GM18508 (cell line): Measurements from ENCODE around the gene LYZL4.

Source experiments
- ATAC-seq: cut with Tn5 transposase; IDR thresholded peaks from one replicate; pipeline ENCODE4 v1.9.1; 2021; ENCODE audit warnings: moderate number of reproducible peaks; ENCODE audit not compliant: insufficient read depth, unreplicated experiment

Gene LYZL4, protein sequence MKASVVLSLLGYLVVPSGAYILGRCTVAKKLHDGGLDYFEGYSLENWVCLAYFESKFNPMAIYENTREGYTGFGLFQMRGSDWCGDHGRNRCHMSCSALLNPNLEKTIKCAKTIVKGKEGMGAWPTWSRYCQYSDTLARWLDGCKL

DNA sequence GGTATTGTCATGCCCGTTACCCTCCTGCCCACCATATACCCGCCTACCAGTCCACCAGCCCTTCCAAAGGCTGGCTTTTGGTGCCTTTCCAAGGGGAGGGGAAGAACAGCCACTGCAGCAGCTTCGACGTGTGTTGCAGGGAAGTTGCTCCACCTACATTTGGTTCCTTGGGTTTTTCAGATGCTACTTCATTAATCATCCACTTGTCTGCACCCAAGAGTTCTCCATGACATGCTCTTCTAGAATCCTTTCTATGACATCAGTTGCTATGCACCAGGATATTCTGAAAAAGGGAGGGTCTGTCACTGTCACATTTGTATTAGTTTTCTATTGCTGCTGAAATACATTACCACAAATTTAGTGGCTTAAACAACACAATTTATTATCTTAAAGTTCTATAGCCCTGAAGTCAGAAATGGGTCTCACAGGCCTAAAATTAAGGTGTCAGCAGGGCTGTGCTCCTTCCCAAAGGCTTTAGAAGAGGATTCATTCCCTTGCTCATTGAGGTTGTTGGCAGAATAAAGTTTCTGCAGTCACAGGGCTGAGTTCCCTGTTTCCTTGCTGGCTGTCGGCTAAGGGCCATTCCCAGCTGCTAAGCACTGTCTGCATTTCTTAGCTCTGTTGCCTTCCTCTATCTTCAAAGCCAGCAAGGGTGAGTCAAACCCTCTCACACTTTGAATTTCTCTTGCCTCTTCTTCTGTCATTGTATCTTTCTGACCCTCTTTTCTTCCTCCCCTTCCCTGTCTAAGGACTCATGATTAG is at the start of gene LYZL4:
Gene LYZL4 (minus strand): TSS at position 241 of the 762 bp plus-strand sequence. CDS start 3,359 bp downstream, outside the sequence.
- ATAC-seq: no peak

DNA sequence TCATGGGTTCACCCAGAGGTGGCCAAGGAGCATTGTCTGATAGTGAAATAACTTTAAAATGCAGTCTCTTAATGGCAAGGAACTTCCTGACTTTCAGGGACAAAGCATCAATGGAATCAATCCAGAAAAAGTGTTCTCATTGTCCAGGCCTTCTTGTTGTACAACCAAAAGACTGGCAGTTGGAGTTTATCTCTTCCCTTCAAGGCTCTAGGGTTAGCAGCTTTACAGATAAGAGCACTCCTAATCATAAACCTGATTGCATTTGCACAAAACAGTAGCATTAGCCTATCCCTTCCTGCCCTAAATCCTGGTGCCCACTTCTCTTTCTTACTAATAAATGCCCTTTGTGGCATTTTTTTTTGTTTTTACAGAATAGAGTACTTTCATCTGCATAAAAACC is 48.7 kb upstream of the LYZL4 start:
- ATAC-seq: no peak

DNA sequence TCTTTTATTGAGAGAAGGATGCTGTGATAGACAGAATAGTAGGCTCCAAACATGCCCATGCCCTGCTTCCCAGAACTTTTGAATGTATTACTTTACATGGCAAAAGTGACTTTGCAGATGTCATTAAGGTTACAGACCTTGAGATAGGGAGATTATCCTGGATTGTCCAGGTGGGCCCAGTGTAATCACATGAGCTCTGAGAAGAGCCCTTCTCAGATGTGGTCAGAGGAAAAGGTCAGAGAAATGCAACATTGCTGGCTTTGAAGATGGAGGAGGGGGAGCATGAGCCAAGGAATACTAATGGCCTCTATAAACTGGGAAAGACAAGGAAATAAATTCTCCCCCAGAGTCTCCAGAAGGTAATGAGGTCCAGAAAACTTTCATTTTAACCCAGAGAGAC is 45.8 kb upstream of the LYZL4 start:
- ATAC-seq: no peak

DNA sequence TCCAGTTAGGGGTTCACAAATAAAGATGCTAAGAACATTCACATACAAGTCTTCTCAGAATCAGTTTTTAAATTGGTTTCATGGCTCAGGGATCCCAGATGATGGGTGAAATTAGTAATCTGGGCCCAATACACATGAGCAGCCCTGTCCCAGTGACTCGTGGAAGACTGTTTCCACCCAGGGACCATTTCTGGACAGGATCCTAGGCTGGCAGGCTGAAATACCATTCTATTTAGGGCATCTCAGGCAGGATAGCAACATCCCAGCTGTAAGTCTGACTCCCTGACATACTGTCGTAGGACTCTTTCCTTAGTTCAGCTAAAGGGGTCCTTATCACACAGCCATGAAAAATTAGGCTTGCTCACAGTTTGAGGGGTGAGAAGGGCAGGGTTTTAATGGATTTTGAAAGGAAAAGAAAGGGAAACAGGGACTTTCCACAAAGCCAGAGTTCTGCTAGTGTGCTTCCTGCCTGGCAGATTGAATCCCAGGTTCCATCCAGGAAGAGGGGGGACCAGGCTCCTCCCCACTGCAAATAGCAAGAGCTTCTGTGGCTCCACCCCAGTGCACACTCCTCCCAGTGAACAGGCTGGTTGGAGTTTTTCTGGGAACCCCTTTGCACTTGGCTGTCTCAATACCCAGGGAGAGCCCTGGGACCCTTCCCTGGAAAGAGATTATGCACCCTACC is 41.3 kb upstream of the LYZL4 start:
- ATAC-seq: no peak

DNA sequence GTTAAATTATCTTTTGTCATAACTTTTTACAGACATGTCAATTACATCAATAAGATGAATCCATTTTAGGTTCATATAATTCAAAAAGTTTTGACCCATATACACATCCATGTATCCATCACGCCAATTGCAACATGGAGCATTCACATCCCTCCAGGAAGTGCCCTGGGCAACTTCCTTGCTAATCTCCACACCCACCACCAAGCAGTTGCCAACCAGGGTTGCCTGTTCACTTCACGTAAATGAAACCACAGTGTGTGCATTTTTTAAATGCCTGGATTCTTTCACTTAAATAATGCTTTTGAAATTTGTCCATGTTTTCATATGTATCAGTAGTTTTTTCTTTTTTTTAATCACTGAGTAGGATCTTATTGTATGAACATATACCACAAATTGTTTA is 40.7 kb upstream of the LYZL4 start:
- no peak for ATAC-seq

DNA sequence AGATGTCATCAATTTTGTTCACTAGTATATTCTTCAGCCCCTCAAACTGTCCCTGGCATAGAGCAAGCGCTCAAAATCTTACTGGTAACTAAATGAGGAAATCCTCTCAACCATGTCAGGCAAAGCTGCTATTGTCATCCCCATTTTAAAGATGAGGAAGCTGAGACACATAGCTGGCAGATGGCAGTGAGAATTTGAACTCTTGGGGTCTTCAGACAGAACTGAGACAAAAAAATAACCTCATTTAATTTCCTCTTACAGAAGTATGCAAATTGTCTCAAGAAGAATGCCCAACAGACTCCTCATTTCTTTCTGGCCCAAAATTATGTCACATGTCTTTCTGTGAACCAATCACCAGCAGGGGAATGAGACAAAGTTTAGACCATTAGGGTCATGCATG is 40.2 kb upstream of the LYZL4 start:
- no peak for ATAC-seq

DNA sequence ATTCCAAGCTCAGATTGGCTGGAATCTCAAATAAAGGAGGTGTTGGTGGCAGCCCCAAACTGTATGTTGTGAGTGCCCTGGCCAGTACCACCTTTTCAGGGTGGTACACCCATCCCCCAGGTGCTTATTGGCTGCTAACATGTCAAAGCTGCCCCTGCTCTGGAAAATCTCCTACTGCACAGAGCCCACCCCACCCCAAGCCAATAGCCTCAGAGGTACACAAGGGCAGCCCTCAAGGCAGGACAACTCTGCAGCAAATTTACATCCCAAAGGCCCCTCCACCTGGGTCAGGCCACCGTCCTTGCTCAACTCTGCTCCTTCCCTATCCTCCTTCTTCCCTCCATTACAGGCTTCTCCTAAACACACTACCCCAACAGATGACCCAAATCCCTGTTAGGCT is 37.1 kb upstream of the LYZL4 start:
- no peak for ATAC-seq

DNA sequence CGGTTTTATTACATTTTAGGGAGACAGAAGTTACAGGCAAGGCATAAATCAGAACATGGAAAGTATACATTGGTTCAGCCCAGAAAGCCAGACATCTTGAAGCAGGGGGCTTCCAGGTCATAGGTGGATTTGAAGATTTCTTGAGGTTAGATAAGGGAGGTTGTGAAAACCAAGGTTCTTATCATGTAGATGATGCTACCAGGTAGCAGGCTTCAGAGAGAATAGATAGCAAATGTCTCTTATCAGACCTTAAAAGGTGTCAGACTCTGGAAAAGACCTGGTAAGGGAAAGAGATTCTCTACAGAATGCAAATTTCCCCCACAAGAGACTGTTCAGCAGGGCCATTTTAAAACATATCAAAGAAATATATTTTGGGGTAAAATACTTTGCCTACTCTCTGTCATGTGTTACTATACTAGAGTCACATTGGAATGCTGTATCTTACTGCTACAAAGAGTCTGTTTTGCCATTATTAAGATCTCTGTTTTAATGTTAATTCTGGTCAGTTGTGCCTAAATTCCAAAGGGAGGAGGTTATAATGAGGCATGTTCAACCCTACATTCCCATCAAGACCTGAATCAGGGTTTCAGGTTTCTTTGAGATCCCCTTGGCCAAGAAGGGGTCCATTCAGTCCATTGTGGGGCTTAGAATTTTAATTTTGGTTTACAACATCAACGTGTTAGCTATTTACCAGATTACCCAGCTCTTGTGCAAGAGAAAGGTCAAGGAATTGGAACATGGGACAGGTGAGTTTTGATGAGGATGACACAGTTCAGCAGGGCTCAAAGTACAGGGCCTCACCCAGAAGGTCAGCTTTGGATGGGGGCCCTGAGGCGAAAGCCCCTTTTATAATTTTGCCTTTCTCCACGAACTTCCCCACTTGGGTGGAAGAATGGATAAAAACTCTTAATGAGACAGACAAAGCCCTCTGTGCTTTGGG is 36.0 kb upstream of the LYZL4 start:
- ATAC-seq: no peak

DNA sequence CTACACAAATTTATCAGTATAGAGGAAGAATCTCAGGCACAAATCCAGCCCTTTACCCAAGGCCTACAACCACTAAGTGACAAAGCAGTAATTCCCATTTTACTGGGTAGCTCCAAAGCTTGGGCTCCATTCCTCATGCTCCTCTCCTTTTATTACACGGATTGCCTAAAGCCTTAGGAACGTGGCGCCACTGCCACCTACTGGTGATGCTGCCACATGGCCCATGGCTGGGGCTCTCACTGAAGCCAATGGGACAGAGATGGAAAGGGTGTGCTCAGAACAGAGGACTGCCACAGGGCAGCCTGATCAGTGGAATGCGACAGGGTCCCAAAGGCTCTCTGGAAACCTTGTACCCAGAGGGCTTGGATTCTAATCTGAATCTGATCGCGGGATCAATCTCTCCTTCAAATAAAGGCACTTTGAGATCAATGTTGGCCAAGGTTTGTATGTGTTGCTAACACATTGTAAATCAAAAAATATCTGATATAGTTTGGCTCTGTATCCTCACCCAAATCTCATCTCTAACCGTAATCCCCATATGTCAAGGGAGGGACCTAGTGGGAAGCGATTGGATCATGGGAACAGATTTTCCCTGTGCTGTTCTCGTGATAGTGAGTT is 33.5 kb upstream of the LYZL4 start:
- ATAC-seq: no peak

DNA sequence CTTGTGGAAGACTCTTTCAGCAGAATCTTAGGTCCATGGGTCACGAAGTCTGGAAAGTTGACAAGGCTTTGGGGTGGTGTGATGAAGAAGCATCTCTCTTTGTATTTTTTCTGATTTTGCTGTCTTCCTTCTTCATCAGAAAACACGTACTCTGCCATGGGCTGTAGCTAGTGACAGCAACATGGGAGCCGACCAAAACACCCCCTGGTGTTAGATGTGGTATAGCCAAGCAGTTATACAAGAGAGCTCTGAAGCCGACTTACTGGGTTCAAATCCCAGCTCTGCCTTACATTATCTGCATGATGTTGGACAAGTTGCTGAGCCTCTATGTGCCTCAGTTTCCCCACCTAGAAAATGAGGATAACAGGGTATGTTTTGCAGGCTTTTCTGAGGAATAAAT is 32.9 kb upstream of the LYZL4 start:
- ATAC-seq: no peak

DNA sequence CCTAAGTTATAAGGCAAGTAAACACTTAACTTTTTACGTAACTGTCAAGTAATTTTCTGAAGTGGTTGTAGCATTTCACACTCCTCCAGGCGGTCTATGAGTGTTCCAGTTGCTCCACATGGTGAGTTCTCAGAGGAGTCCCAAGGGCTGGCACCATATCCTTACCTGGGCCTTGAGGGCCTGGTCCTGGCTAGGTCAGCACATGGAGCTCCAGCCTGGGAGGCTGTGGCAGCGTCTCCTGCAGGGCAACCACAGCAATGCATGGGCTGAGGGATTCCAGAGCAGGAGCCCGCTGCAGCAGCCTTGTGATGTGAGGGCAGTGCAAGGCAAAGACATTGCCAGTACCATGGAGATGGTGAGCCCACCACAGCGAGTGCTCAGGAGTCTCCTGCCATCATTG is 32.2 kb upstream of the LYZL4 start:
- ATAC-seq: no peak

DNA sequence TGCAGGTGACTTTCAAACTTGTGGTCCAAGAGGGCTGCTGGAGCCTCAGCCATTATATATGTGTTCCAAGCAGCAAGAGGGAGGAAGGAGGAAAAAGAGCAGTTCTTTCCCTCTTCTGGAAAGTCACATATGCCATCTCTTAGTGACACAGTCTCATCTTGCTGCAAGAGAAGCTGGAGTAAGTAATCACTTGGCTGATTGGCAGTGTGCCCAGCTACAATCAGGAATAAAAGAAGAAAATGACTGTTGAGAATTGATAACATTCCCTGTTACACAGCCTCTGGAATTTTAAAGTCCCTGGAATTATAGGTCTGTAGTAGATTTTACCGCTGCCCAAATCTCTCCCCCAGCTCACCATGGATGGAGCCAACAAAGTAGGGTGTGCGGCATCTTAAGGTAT is 31.4 kb upstream of the LYZL4 start:
- ATAC-seq: no peak

DNA sequence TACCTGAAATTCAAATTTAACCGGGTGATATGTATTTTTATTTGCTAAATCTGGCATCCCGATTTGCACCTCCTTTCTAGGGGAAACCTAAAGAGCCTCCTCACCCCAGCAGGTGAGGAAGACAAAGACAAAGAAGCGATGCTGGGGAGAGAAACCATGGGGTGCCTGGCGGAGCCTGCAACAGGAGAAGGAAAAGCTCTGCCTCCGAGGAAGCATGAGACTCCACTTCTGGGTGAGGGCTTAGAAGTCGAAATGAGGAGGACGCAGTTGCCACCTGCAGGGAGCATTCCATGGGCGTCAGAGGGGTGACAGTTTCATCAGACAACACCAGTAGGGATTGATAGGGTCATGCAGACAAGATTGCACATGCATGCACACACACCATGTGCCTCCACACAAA is 30.5 kb upstream of the LYZL4 start:
- no peak for ATAC-seq

DNA sequence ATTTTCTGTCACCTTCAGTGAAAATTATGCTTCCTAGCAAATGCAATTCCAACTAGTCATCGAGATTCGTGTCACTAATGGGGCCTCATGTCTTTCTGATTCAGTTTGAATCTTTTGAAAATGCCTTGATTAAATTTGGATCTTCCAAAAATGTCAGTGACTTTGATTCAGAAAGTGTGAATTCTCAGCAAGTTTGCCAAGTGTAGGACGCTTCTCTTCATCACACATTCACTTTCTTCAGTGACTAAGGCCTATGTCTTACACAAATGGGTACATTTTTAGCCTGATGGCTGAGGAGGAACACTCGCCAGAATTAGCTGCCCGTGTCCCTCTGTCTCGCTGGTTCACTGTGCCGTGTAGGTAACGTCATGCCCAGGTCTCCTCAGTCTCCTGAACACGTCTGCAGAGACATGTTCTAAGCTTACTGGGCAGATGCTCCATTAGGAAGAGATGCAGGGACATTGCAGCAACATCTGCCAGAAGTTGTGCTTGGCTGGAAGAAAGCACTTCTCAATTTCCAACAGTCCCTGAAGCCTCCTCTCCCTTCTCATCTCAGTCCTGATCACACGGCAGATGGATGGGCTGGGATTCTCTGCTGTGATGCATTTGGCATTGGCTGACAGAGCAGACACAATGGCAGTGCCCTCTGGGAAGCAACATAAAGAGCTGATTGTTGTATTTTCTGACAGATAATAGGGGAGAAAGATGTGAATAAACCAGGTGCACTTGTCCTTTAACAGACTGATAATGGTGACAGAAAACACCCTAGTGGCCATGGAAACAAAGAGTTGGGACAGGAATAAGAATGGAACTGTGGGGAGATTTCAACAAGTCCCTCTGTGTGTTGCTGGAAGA is 29.1 kb upstream of the LYZL4 start:
- ATAC-seq: no peak

DNA sequence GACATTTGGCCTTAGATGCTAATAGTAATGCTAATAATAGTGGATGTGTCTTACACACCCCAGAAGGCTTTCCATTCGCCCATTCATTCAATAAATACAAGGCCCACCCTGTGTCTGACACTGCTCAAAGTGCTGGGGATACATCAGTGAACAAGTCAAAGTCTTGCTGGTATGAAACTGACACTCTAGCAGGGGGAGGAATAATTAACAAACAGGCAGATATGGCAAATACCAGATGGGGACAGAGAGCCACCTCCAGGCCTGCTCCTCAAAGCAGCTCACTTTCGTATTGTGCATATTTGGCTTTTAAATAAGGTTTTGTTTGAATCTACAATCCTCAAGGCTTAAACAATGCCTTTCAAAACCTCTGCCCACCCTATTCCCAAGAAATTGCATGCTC is 28.3 kb upstream of the LYZL4 start:
- ATAC-seq: no peak

DNA sequence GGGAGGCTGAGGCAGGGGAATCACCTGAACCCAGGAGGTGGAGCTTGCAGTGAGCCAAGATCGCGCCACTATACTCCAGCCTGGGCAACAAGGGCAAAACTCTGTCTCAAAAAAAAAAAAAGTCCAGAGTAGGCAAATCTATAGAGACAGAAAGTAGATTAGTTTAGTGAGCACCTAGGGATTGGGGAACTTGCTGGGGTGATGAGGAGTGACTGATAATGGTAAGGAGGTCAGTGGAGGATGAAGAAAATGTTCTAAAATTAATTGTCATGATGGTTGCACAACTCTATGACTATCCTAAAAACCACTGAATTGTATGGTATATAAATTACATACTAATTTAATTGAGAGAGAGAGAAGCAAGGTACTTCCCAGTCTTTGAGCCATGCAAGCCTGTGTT is 27.8 kb upstream of the LYZL4 start:
- no peak for ATAC-seq

DNA sequence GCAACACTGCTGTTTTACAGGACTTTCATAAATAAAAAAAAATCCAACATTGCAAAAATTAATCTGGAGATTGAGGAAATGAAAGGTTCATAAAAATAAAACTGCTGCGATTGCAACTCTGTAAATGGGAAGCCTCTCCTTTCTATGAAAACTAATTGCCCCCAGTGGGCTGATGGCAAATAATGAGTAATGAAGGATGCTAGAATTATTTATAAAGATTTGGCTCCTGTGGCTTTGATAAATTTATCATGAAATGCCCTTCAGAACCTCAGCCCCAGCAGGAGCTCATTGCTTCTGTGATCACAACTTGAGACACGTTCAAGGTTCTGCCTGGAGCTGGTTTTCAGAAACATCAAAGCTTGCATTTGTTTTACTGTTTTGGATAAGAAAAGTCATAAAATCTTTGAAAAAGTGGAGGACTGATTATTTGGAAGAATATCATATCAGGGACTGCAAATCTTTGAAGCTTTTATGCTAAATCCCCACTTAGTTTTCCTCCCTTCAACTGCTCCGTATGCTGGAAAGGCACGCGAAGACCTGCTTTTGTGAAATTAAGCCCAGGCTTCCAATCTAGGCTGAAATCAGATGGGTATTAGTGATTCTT is 24.5 kb upstream of the LYZL4 start:
- ATAC-seq: no peak

DNA sequence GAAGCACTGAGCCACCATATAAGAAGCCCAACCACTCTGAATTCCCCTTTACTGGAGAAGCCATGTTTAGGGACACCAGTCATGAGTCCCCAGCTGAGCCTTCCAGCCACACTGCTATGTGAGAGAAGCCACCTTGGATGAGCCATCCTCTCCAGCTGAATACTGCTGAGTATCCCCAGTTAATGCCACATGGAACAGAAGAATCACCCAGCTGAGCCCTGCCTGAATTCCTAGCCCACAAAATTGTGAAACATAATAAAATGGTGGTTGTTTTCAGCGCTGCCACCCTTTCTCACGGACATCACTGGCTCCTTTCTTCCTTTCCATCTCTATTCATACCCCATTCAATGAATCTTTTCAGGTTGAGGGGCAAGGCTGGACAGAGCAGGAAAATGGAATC is 22.1 kb upstream of the LYZL4 start:
- no peak for ATAC-seq
